Heart right ventricle (tissue), 16 donors: ENCODE data around the gene BRAF. TPM values are rescaled to one million over a fixed set of nuclear protein-coding genes. Genes with fewer than 3 reads are reported as not detected.

Experiments used
- ATAC-seq, 8 donors: fragments of 200-7000 bp; cut with Tn5 transposase; one replicate each; pipeline ENCODE4 v1.9.1; 2020; ENCODE audit warnings: mild to moderate bottlenecking in 8 of 8, moderate library complexity in 8 of 8, moderate number of reproducible peaks in 1 of 8
- DNase-seq, 2 donors: peaks; one replicate each; pipeline ENCODE4 v3.0.0-alpha.2; 2020
- H3K27ac ChIP-seq, 10 donors: fragments of 200-600 bp; sonication (generic) in 2 of 10; one replicate each; pipeline versions ENCODE4 v1.5.0 to v1.8.0; 2020 to 2022; ENCODE audit warnings: mild to moderate bottlenecking in 3 of 10
- H3K27me3 ChIP-seq, 7 donors: fragments of 200-600 bp; one replicate each; pipeline ENCODE4 v1.8.0; 2021 to 2022; ENCODE audit warnings: mild to moderate bottlenecking in 2 of 7
- H3K36me3 ChIP-seq, 9 donors: fragments of 200-600 bp; sonication (generic) in 1 of 9; one replicate each; pipeline versions ENCODE4 v1.5.0 to v1.8.0; 2020 to 2022; ENCODE audit warnings: mild to moderate bottlenecking in 2 of 9
- H3K4me1 ChIP-seq, 9 donors: fragments of 200-600 bp; sonication (generic) in 1 of 9; one replicate each; pipeline versions ENCODE4 v1.5.0 to v1.8.0; 2020 to 2022; ENCODE audit warnings: mild to moderate bottlenecking in 4 of 9
- H3K4me3 ChIP-seq, 10 donors: fragments of 200-600 bp; sonication (generic) in 2 of 10; one replicate each; pipeline versions ENCODE4 v1.5.0 to v1.8.0; 2020 to 2022; ENCODE audit warnings: mild to moderate bottlenecking in 7 of 10, moderate library complexity in 2 of 10
- H3K9me3 ChIP-seq, 11 donors: fragments of 200-600 bp in 10 of 11; sonication (generic) in 2 of 11; one replicate each; pipeline versions ENCODE4 v1.5.0 to v1.8.0; 2013 to 2022; ENCODE audit warnings: mild to moderate bottlenecking in 2 of 11, control low read depth in 1 of 11, moderate library complexity in 1 of 11
- WGBS, 2 donors: extraction: QIAGEN DNeasy Blood & Tissue Kit; methylation state at CpG; one replicate each; pipeline ENCODE4 v1.1.7; 2013; ENCODE audit warnings: inconsistent platforms in 1 of 2; 5-methylcytosine and 5-hydroxymethylcytosine counted together
- intact Hi-C, 10 donors: fragments of 100-400 bp; cut with DNase I; formaldehyde crosslinking; loops; one replicate each; pipeline versions ENCODE4 v1.11.1 to v1.14.2; 2022
- polyA plus RNA-seq, 2 donors: library from polyadenylated mRNA; stranded (reverse); fragments of 200-250 nt; gene quantifications; one replicate each; pipeline ENCODE4 v1.2.3, GENCODE V29; 2013
- total RNA-seq, 10 donors: library from RNA; stranded (reverse); fragmentation: NEBNext Ultra II Directional in 3 of 10; extraction: Animal tissue kit (Norgen Biotek cat#: 25700) in 3 of 10; gene quantifications; one replicate each; pipeline versions ENCODE4 v1.2.1 to v1.2.4, GENCODE V29; 2021 to 2023
- TF ChIP-seq, protein P1 (sequence below), 9 donors: fragments of 200-600 bp; sonication (generic) in 2 of 9; IDR thresholded peaks; one replicate each; pipeline versions ENCODE4 v1.5.0 to v1.8.0; 2021 to 2022; ENCODE audit warnings: antibody characterized with exemption in 9 of 9, mild to moderate bottlenecking in 5 of 9, moderate library complexity in 1 of 9
- donor health status: Arrhythmogenic right ventricular cardiomyopathy.
- donor health status: ischemic (EF 13 %, LVEDD 7.1; RV severe dilation, severe dysfunction).
- donor health status: healthy with polysubstance abuse.
- donor health status: DM: no; HTN: yes; CAD: no.
- donor health status: DM: no; HTN: no; CAD: no.
- donor health status: ischemic (EF 25% LVEDD 6.9; RV normal size, moderate dysfunction).
- donor health status: ischemic (EF 25% LVEDD 5.7; RV mildly dilated, moderate dysfunction).
- donor health status: healthy.
- donor health status: DM: yes; HTN: yes; CAD: no.
- donor health status: Ischemic cardiomyopathy.
- donor health status: ischemic (EF 35%, LVEDD 5.7; RV mildly dilated, moderate dysfunction).
- donor health status: nonischemic (EF 11% LVEDD 7.7; RV severe dilation, severe dysfunction).
- donor health status: DM: yes; HTN: yes; CAD: no.
- donor health status: PGD.
- donor health status: ischemic (EF 29% LVEDD 5.4; RV normal size, mild dysfunction).
- donor health status: nonischemic (EF 23%, LVEDD 6.1; RV moderate dilation, normal function).

BRAF gene
- total and polyA plus RNA-seq, 12 donors, result 3.8 to 36.8 (median 23.2) TPM

DNA sequence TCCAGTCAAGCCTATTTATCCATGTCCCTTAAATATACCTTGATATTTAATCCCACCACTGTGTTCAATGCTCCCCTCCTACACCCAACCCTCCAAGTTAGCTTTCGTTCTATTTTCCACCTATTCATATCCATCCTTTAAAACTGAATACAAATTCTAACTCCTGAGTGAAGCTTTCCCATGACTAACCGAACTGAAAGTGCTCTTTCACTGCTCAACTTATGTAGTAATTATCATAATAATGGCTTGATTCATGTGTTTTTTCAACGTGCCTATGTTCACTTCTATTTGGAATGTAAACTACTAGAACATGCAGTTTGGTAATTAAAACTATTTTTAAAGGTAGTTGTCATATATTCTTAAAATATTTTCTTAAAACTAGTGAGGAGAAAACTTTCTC is 170.2 kb downstream of the BRAF start:
- intact Hi-C loops, result no loop called here
- H3K27ac ChIP-seq, result no peak overlapping the region
- H3K36me3 ChIP-seq, result peaks cover 0 to 77% (median 9%) of the 10 kb centered on the region in 9 donors
- TF ChIP-seq, protein P1, sequence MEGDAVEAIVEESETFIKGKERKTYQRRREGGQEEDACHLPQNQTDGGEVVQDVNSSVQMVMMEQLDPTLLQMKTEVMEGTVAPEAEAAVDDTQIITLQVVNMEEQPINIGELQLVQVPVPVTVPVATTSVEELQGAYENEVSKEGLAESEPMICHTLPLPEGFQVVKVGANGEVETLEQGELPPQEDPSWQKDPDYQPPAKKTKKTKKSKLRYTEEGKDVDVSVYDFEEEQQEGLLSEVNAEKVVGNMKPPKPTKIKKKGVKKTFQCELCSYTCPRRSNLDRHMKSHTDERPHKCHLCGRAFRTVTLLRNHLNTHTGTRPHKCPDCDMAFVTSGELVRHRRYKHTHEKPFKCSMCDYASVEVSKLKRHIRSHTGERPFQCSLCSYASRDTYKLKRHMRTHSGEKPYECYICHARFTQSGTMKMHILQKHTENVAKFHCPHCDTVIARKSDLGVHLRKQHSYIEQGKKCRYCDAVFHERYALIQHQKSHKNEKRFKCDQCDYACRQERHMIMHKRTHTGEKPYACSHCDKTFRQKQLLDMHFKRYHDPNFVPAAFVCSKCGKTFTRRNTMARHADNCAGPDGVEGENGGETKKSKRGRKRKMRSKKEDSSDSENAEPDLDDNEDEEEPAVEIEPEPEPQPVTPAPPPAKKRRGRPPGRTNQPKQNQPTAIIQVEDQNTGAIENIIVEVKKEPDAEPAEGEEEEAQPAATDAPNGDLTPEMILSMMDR (IDR thresholded peaks at IDR 0.05), result no peak
- ATAC-seq (no peak), DNase-seq (no peak)
- H3K4me1 ChIP-seq, result no peaks in the 10 kb centered on the region
- 76 to 81% methylated on average over 3 of the region's 3 CpGs for WGBS, 2 donors
- H3K4me3 ChIP-seq, result no peak overlapping the region
- no peaks in the 10 kb centered on the region for H3K9me3 ChIP-seq
- no peaks in the 10 kb centered on the region for H3K27me3 ChIP-seq

DNA sequence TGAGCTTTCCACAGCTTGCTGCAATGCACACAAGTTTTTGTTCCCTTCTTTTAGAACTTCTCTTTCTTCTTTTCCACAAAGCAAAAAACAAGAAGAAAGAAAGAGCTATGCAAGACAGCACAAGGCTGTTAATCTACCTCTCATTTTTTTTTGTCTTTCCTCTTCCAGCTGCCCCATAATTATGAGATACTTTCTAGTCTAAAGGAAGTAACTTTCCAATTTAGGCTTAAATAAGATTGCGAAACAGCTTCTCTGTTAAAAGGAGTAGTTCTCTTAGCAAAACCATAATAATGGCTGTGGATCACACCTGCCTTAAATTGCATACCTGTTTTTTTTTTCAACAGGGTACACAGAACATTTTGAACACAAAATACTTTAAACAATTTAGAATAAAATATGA is 172.2 kb downstream of the BRAF start:
- DNase-seq (no peak), ATAC-seq (no peak)
- H3K4me1 ChIP-seq, result no peaks in the 10 kb centered on the region
- intact Hi-C loops, result no loop called here
- no peak overlapping the region for H3K4me3 ChIP-seq
- TF ChIP-seq, protein P1 (IDR thresholded peaks at IDR 0.05), result no peak
- peaks cover 0 to 90% (median 9%) of the 10 kb centered on the region in 9 donors for H3K36me3 ChIP-seq
- 94 to 96% methylated on average over 1 of the region's 1 CpG for WGBS, 2 donors
- H3K27me3 ChIP-seq, result no peaks in the 10 kb centered on the region
- no peak overlapping the region for H3K27ac ChIP-seq
- H3K9me3 ChIP-seq, result no peaks in the 10 kb centered on the region

DNA sequence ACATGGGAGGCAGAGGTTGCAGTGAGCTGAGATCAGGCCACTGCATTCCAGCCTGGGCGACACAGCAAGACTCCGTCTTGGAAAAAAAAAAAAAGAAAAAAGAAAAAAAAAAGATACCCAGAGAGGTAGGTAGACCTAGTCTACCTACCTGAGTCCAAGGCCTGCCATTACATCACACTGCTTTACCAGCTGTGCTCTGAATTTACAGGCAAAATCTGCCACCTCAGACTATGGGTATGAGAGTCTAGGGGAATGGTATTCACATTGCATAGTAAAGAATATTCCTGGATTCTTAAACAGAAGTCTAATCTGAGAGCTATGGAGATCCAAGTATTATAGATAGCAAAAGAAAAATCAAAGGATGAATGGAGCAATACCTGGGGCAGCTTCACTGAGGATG is 178.0 kb downstream of the BRAF start:
- H3K4me3 ChIP-seq, result no peak overlapping the region
- H3K27ac ChIP-seq, result no peak overlapping the region
- no peaks in the 10 kb centered on the region for H3K9me3 ChIP-seq
- ATAC-seq (no peak), DNase-seq (no peak)
- peaks cover 0 to 74% (median 4%) of the 10 kb centered on the region in 9 donors for H3K36me3 ChIP-seq
- WGBS, 2 donors, result 96 to 100% methylated on average over 2 of the region's 2 CpGs
- peaks cover 0 to 7% (median 0%) of the 10 kb centered on the region in 9 donors for H3K4me1 ChIP-seq
- TF ChIP-seq, protein P1 (IDR thresholded peaks at IDR 0.05), result no peak
- no peaks in the 10 kb centered on the region for H3K27me3 ChIP-seq
- intact Hi-C loops, result no loop called here

DNA sequence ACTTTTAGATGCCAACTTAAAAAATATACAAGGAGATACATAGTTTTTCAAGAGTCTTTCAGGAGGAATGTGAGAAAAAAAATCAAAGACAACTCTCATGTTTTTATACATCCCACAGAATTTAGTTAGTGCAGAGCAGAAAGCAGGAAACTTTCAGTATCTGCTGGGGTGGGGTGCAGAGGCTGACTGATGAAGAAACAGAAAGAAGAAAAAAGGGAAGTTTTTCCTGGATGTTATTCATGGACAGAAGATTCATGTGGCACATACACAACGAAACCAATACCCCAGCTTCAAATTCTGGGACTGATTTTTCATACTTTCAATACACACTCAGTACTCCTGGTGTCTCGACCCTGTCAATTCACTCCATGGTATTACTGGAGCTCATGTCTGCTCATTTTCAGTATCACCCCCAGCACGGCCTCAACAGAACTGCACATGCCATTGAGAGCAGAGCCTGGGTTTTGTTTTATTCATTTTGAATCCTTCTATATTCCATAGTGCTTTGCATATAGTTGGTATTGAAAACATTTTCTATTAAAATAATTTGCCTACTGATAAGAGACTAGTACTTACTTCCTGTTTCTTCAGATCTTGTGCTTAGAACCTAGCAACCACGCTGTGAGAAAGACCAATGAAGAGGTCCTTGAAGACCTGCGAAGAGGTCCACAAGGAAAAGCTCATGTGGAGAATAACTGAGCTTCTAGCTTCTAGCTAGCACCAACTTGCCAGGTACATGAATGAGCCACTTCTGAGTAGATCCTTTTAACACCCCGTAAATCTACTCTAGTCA is 179.3 kb downstream of the BRAF start:
- Histone ChIP-seq H3K27me3 (no peaks in the 10 kb centered on the region), H3K4me1 (peaks cover 0 to 7% (median 0%) of the 10 kb centered on the region in 9 donors), H3K9me3 (no peaks in the 10 kb centered on the region), H3K27ac (no peak overlapping the region), H3K36me3 (peaks cover 0 to 62% (median 4%) of the 10 kb centered on the region in 9 donors), H3K4me3 (no peak overlapping the region)
- TF ChIP-seq, protein P1 (IDR thresholded peaks at IDR 0.05), result no peak
- DNase-seq (no peak), ATAC-seq (no peak)
- intact Hi-C loops, result no loop called here
- WGBS, 2 donors, result 83 to 88% methylated on average over 6 of the region's 6 CpGs
